Activated T-helper 9 cell treated with anti-CD3 and anti-CD28 coated beads, Interleukin-2, amount 50 U/mL, for 16 hours (primary cell): ENCODE measurements around the gene ELP4.

Source experiments
- DNase-seq: peaks from one replicate; pipeline ENCODE4 v3.0.0-alpha.2; 2020; ENCODE audit warnings: low read depth

The ELP4 gene

DNA sequence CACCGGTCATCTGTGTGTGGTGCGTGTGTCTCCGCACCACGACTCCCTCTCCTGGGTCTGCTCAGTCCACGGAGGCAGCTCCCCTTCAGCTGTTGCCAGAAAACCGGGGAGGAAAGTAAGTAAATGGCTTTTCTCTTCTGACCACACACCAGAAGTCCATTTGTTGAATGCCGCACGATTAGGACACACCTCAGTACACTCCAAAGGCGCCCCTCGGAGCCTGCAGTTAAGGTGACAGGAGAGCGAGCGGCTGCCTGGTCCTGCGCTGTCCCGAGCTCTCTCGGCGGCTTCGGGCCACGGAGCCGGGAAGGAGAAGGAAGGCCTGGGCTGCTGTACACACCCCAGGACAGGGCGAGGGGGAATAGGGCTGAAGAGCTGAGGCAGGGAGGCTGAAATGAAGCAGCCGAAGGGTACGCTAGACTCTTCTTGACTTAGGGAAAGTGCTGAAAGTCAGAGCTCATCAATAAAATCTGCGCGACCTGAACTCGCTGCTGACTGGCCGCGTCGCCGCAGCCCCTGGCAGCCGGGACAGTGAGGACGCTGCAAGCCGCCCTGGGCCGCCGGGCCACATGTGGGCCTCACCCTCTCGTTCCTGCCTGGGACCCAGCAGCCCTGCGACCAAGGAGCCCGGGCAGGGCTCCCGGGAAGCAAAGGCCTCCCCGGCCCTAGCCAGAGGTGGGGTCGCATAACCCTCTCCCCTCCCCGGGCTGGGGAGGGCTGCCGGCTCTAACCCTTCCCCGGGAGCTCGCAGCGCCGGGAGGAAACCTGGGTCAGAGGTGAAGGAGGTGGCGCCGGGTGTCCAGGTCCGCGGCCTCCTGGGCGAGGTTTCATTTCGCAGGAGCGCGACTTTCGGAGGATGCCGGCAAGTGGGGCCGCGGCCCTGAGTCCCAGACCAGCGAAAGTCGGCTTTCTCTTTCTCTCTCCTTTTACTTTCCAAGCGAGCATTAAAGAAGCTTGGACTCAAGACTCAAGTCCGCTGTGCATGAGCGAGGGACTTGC is 303.1 kb downstream of the ELP4 start:
- DNase-seq: no peak

DNA sequence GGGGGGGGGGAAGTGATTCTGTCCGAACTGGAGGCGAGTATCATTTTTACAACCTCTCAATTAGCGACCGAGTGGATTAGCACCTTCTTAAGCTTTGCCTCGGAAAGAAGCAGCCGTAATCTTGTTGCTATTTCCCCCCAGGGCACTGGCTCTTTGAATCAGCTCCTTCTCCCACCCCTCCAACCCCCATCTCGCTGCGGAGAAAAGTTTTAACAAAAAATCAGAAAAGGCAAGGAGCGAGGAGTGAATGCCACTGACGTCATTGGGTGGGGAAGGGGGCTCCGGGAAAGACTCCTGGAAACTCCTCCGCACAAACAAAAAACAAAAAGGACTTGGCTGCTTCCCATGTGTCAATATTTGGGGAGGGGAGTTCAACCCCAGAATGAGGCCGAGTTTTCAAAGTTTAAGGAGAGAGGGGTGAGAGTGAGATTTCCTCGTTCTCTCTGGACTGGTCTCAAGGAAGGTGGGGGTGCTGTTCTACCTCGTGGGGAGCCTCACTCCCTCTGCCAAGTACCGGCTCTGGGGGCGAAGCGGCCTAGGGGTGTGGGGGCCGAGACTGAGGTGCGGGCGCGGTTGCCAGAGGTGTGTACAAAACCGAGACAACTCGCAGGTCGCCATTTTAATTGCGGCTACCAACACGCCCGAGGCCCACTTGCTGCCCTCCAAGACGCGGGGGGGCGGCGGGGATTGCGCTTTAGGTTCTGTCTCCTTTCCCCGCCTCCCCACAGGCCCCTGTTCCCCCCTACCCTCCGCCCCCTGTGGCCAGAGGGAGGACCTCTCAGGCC is 304.0 kb downstream of the ELP4 start:
- DNase-seq: no peak

DNA sequence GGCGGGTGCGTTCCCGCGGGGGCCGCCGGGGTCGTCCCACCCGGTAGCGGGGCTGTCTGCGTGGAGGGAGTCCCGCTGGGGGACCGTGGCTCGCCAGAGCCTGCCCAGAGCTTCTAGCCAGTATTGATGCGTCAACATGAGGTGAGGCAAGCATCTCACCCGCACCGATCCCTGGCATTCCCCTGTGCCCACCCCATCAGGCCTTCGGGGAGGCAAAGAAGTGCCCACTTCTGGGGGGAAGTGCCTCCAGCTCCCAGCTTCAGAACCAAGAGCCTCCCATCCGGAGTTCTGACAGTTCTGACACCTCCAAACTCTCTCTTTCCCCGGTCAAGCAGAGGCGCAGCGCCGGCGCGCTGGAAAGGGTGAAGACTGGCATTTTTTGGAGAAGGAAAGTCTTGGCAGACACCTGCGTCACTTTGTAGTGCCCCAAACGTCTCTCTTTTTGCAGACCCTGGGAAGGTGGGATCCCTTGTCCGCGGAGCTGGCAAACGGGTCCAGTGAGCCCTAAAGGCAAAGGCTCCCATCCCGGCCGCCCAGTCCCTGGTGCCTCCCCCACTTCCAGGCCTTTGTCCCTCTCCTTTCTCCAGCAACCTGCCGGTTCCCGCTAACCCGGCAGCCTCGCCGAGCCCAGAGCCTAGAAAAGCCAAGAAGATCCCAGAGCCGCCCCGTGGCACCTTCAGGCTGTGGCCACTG is 304.8 kb downstream of the ELP4 start:
- no peak for DNase-seq

DNA sequence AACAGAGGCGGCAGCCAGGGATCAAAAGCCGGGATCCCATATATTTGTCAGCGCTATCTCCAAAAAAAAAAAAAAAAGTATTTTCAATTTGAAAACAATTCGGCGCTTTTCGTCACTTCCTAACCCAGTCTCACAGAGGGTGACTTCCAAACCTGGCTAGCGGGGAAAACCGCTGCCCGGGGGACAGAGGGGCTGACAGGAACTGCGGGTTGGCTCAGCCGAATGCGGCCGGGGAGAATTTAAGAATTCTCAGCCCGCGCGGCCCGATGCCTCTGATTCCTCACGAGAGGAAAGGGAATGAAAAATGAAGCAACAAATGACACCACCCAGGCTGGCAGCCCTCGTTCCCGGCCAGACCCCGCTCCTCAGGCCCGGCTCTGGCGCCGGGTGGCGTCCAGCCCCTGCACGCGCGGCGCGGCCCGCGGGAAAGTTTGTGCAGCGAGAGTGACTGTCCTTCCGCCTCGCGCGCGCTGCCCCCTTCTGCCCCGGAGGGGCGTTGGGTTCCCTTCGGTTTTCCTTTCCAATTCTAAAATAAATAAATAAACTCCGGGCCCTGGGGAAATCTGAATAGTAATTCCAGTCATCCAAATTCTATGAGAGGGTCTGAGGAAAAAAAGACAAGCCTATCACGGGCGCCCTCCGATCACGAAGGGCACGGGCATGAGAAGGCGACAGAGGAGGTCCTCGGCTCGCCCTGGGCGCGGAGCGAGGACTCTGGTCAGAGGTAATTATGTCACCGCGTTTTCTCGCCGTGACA is 306.3 kb downstream of the ELP4 start:
- no peak for DNase-seq

DNA sequence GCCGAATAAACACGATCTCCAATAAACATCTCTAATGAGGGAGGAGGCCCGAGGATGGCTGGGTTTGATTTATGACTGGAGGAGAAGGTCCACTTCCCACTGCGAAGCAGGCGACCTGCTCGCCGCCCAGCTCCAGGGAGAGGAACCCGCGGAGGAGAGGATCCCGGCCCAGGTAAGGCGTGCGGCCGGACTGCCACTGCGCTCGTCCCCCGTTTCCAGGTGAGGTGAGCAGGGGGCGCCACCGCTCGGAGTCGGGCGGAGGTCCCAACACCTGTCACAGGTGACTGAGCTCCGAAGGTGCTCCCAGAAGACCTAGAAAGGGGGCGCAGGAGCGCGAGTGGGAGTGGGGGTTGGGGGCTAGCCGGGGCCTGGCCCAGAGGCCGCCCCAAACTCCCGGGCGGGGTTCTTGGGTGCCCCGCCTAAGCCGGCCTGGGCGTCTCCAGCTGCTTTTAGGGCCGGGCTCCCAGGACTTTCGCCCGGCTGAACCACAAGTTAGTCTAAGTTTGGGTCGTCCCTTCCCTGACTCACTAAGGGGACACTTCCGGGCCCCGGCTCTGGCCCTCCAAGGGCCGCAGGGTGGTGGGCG is 307.0 kb downstream of the ELP4 start:
- no peak for DNase-seq

DNA sequence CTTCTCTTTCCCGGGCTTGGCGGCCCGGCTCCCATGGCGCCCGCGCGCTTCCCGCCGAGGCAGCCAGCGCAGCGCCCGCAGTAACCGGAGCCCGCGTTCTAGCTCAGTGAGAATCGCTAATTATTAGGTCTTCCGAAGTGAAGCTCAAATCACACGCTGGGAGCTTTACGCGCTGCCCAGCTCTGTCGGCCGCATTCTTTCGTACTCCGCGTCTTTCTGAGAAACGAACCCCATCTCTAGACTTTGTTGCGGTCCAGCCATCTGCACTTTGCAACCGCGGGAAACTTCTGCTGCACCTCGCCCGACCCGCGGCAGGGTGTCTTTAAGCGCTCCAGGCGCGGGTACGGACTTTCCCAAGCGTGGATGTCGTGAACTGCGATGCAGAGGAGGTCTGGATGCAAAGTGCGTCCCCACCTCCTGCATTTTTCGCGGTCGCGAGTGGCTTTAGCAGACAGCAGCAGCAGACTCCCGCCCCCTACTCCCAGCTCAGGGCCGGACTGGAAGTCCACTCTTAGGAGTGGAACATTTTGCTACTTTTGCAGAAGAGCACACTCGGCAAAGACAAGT is 307.6 kb downstream of the ELP4 start:
- DNase-seq: no peak

DNA sequence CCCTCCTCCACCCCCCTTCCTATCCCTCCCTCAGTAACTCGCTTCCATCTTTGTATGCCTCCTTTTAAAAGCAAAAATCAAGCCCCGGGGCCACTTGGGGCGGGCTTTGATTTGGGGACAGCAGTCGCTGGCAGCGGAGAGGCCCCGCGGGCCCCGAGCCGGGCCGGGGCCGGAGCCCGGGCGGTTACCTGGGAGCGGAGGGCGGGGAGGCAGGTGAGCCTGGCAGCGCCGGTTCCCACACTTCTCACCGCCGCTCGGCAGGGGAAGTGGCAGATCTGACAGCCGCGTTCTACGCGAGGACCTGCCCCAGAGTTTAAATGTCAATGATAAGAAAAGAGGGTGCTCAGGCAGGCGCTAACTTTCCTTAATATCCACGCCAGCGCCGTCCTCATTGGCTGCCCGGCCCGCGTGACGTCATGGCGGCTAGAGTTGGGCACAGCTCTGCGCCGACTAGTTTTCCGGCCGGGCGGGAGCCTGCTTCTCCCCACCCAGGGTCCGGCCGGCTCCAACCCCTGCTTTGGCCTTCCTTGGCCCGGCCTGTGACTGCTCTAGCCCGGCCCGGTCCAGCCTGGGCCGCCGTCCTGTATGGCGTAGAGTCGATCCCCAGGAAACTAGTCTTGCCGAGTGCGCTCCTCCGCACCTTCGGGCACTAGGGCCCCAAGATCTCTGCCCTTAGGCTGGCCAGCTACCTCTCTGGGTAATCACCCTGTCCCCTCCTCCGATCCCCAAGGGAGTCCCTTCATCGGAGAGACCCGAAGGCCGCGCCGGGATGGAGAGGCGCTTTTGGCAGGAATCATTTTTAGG is 308.3 kb downstream of the ELP4 start:
- DNase-seq: no peak

DNA sequence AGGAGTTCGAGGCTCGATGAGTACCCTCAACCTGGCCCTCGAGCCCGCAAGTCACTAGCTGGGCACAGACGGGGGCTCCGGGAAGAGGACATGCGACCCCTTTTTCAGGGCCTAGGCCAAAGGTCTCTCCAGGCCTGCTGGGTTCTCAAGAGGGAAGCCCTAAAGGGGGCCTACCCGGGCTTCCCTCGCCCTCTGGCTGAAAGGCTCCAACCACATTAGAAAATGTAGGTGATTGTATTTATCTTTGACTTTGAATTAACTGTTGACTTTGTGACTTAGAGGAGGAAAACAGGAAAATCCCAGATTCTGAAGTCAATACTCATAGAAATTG is 308.8 kb downstream of the ELP4 start:
- no peak for DNase-seq

GRCh38 chr11:31818874-31819331 is 309.3 kb downstream of the ELP4 start:
- DNase-seq: no peak

DNA sequence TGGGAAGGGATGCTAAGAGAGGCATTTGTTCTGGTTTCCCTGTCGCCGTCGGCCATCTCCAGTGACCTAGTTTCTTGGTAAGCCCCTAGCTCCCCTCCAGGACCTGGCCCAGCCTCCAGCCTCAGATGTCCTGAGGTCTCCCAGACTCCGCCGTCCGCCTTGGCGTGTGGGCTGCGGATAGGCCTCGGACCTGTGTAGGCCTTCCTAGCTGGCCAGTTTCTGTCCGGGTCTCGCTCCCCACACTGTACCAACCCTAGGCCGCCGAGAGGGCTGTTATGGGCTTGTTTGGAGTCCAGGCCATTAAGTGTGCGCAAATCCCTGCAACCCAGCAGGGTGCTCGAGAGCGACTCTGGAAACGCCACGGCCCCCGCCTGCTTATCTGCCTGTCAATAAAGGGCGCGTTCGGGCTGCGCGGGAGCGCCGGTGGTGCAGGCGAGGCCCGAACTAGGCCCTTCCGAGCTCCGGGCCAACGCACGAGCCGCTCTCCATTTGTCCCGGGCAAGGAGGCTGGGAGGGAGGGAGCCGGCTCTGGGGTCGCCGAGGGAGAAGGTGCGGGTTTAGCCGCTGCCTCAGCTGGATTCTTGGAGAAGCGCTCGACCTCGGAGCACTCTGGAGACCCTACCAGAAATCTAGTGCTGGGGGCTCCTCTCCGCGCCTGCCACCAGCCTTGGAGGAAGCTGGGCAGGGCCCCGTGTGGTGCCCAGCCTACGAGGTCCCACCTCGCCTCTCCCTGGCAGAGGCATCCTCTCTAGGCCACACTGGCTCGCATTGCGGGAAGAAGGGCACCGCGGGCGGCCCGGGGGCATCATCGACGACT is 310.3 kb downstream of the ELP4 start:
- DNase-seq: no peak

GRCh38 chr11:31820438-31820818 is 310.9 kb downstream of the ELP4 start:
- DNase-seq: no peak

DNA sequence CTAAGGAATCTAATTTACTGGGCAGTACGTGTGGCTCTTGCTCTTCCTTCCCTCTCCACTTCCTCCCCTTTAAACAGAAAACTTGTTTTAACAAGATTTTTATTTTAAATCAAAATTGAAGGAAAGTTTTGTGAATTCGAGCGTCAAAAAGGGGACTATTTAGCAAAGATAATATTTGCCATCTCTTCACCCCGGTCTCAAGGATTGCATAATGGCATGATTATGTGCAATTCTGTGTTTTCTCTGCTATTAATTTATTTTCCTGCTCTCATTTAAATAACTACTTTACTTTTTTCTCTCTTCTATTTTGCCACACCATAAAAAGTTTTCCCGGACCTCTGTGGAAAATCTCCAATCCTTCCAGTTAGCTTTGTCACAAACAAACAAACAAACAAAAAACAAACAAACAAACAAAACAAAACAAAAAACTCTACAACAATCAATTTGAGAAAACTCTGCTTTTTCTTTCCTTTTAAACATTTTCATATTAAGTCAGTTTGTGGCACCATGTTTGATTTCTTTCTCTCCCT is 311.7 kb downstream of the ELP4 start:
- no peak for DNase-seq

DNA sequence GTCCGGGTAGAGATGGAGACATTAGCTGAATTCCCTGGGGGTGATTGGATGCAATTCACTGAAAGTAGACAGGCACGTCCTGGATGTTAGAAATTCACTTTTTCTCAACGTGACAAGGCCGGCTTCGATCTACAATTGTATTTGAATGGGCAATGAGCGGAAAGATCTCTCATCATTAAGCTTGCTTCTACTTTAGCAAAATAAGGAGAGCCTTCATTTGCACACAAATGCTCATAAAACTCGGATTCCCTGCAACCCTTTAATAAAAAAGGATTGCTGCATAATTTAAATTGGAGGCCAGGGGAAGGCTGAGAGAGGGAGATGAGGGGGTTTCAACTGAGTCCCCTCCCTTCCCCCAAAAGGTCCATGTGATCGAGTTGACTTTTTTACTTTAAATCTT is 312.2 kb downstream of the ELP4 start:
- no peak for DNase-seq

- DNase-seq: no peak
These were observed 312.8 kb downstream of the ELP4 start for GRCh38 chr11:31822175-31822926.

- no peak for DNase-seq
These were observed 313.5 kb downstream of the ELP4 start for GRCh38 chr11:31822927-31823643.

GRCh38 chr11:31823644-31824331 is 314.2 kb downstream of the ELP4 start:
- no peak for DNase-seq

DNA sequence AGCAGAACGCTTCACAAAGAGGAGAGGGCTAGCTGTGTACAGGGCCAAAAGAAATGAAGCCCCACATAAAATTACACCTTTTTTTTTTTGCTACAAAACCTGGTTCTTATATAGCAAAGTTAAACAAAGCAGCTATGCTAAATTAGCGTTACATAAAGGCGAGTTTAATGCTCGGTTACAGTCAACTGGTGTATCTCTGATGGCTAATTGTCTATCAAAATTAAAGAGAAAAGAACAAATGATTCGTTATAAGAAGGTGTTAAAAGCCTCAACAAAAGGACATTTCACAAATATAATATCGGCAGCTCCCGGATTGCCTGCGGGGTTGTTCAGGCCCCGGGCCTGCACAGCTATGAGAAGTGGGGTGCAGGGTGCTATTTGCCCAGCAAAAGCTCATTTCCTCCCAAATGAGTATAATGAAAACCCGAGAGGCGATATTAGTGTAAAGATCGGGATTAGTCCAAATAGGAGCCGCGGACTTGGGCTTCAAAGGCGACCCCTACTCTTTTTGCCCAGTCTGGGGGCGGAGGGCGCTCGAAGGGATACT is 314.8 kb downstream of the ELP4 start:
- no peak for DNase-seq
